ENCODE measurements around the gene CACNA2D3. TPM values are rescaled to one million over a fixed set of nuclear protein-coding genes. Genes with fewer than 3 reads are reported as not detected.
"Not testable (repeated sequence)": the region's sequence is repeated elsewhere in the genome, so short reads cannot be mapped to it uniquely, and the experiment has no call there.

CACNA2D3 gene
- total RNA-seq, 1 experiment from 2014 or later = 11.7 TPM

- DNase-seq (ENCODE audit: low read depth) = peak; percentile 97
Measured at GRCh38 chr3:55066551-55067047, 944.2 kb downstream of the CACNA2D3 start.

- DNase-seq (ENCODE audit: low read depth) = peak; percentile 51
Measured at GRCh38 chr3:55069950-55070349, 947.6 kb downstream of the CACNA2D3 start.

GRCh38 chr3:55074796-55075195, 952.4 kb downstream of the CACNA2D3 start:
- DNase-seq (ENCODE audit: low read depth) = no peak

- peak; percentile 58 for DNase-seq (ENCODE audit: low read depth)
Measured at GRCh38 chr3:55075846-55076245, 953.5 kb downstream of the CACNA2D3 start.

- no peak for DNase-seq (ENCODE audit: low read depth)
Measured at GRCh38 chr3:55077726-55078125, 955.4 kb downstream of the CACNA2D3 start.

- no peak for DNase-seq (ENCODE audit: low read depth)
Measured at GRCh38 chr3:55078876-55079275, 956.5 kb downstream of the CACNA2D3 start.

- no peak for DNase-seq (ENCODE audit: low read depth)
Measured at GRCh38 chr3:55085231-55085630, 962.9 kb downstream of the CACNA2D3 start.

- DNase-seq (ENCODE audit: low read depth) = no peak
Measured at GRCh38 chr3:55089211-55089610, 966.9 kb downstream of the CACNA2D3 start.

- no peak for DNase-seq (ENCODE audit: low read depth)
Measured at GRCh38 chr3:55090291-55090690, 967.9 kb downstream of the CACNA2D3 start.

GRCh38 chr3:55090746-55091145, 968.4 kb downstream of the CACNA2D3 start:
- DNase-seq (ENCODE audit: low read depth) = no peak

- DNase-seq (ENCODE audit: low read depth) = peak; percentile 62
Measured at GRCh38 chr3:55091381-55092225, 969.3 kb downstream of the CACNA2D3 start.

- no peak for DNase-seq (ENCODE audit: low read depth)
Measured at GRCh38 chr3:55094676-55095075, 972.3 kb downstream of the CACNA2D3 start.

GRCh38 chr3:55097441-55097840, 975.1 kb downstream of the CACNA2D3 start:
- peak; percentile 55 for DNase-seq (ENCODE audit: low read depth)

- no peak for DNase-seq (ENCODE audit: low read depth)
Measured at GRCh38 chr3:55105647-55106046, 983.3 kb downstream of the CACNA2D3 start.

GRCh38 chr3:55107187-55107586, 984.8 kb downstream of the CACNA2D3 start:
- DNase-seq (ENCODE audit: low read depth) = peak; percentile 52

GRCh38 chr3:55111906-55112305, 989.6 kb downstream of the CACNA2D3 start:
- DNase-seq (ENCODE audit: low read depth) = not testable (repeated sequence)

GRCh38 chr3:55118451-55118850, 996.1 kb downstream of the CACNA2D3 start:
- no peak for DNase-seq (ENCODE audit: low read depth)

GRCh38 chr3:55119268-55119667, 996.9 kb downstream of the CACNA2D3 start:
- no peak for DNase-seq (ENCODE audit: low read depth)

GRCh38 chr3:55122312-55122711, 1000.0 kb downstream of the CACNA2D3 start:
- DNase-seq (ENCODE audit: low read depth) = no peak

Measured in RPMI7951 (cell line).